Ovary (tissue), 9 donors: ENCODE measurements around the gene RAC2. TPM values are rescaled to one million over a fixed set of nuclear protein-coding genes. Genes with fewer than 3 reads are reported as not detected.

Source experiments
- DNase-seq, 5 donors: peaks; one replicate each; pipeline ENCODE4 v3.0.0-alpha.2; 2019 to 2020
- H3K27ac ChIP-seq, 2 donors: fragments of 200-600 bp; one replicate each; pipeline versions ENCODE4 v1.5.1 to v1.8.0; 2019 to 2022
- H3K27me3 ChIP-seq: fragments of 200-600 bp; one replicate; pipeline ENCODE4 v1.8.0; 2022
- H3K36me3 ChIP-seq: fragments of 200-600 bp; sonication (generic); one replicate; pipeline ENCODE4 v1.5.1; 2019
- H3K4me1 ChIP-seq: one replicate; pipeline ENCODE4 v1.8.1; 2013; ENCODE audit warnings: mild to moderate bottlenecking, moderate library complexity; ENCODE audit not compliant: insufficient read depth
- H3K4me3 ChIP-seq: fragments of 200-600 bp; sonication (generic); one replicate; pipeline ENCODE4 v1.5.1; 2017
- H3K9me3 ChIP-seq, 2 donors: fragments of 200-600 bp in 1 of 2; sonication (generic) in 1 of 2; one replicate each; pipeline versions ENCODE4 v1.5.1 to v1.8.1; 2013 to 2019; ENCODE audit warnings: mild to moderate bottlenecking in 1 of 2, moderate library complexity in 1 of 2
- CTCF ChIP-seq, 3 donors: fragments of 450-650 bp in 2 of 3; fragments of 200-600 bp in 1 of 3; IDR thresholded peaks; one replicate each; pipeline versions ENCODE4 v1.5.1 to v1.8.0; 2016 to 2022; ENCODE audit warnings: antibody characterized with exemption in 3 of 3, mild to moderate bottlenecking in 1 of 3
- EP300 ChIP-seq: sonication (generic); formaldehyde crosslinking; IDR thresholded peaks from one replicate; pipeline ENCODE4 v1.6.1; 2017; ENCODE audit warnings: antibody characterized with exemption
- POLR2A ChIP-seq: fragments of 450-650 bp; IDR thresholded peaks from one replicate; pipeline ENCODE4 v1.6.1; 2017; ENCODE audit warnings: antibody characterized with exemption, mild to moderate bottlenecking, moderate library complexity
- WGBS, 3 donors: extraction: QIAGEN DNeasy Blood & Tissue Kit in 1 of 3; methylation state at CpG; one replicate each; pipeline versions ENCODE4 v1.1.5 to v1.1.7; 2013 to 2017; 5-methylcytosine and 5-hydroxymethylcytosine counted together
- intact Hi-C, 4 donors: fragments of 100-400 bp; cut with DNase I; formaldehyde crosslinking; loops; one replicate each; pipeline versions ENCODE4 v1.11.0 to v1.15.1; 2022 to 2023
- polyA plus RNA-seq, 2 donors: library from polyadenylated mRNA; stranded (reverse); fragments of 200-250 nt in 1 of 2; fragments of 350-450 nt in 1 of 2; fragmentation: Illumina TruSeq in 1 of 2; extraction: RNeasy Lipid Tissue Mini Kit (QIAGEN cat#74804) in 1 of 2; gene quantifications; one replicate each; pipeline ENCODE4 v1.2.3, GENCODE V29; 2013 to 2014
- total RNA-seq, 7 donors: library from RNA; depleted of rRNA in 2 of 7; stranded (reverse); fragments of >200 nt in 2 of 7; fragmentation: NEBNext Ultra II Directional in 3 of 7; extraction: Animal tissue kit (Norgen Biotek cat#: 25700) in 3 of 7; gene quantifications; one replicate each; pipeline versions ENCODE4 v1.1.0 to v1.2.4, GENCODE V29; 2016 to 2023
- donor health status: DM: no; HTN: no; CAD: no; lungs with moderate emphysema.
- donor health status: DM: no; HTN: no; CAD: no.
- donor health status: Bipolar disorder and iron deficiency.
- donor health status: DM: yes; HTN: yes; CAD: no.
- donor health status: DM: no; HTN: no; CAD: no.
- donor health status: DM: yes; HTN: yes; CAD: no.

Gene RAC2
- total and polyA plus RNA-seq, 9 donors = 2.3 to 18.4 (median 6.0) TPM

GRCh38 chr22:37258753-37259401, 14.8 kb upstream of the RAC2 start:
- no peak overlapping the region for H3K27ac ChIP-seq
- H3K4me3 ChIP-seq = no peak overlapping the region
- 68 to 75% (median 69%) methylated on average over 14 of the region's 14 CpGs for WGBS, 3 donors
- H3K4me1 ChIP-seq = no peaks in the 10 kb centered on the region
- H3K27me3 ChIP-seq = no peaks in the 10 kb centered on the region
- H3K9me3 ChIP-seq = peaks cover 0 to 5% of the 10 kb centered on the region in 2 donors
- TF ChIP-seq CTCF (IDR thresholded peaks at IDR 0.05) (no peak), EP300 (no peak), POLR2A (no peak)
- H3K36me3 ChIP-seq = no peaks in the 10 kb centered on the region
- intact Hi-C loops = loop anchor here in 1 of 4 donors (10.0 kb wide), 1 partner anchor 94 kb away; no protein-coding TSS in a partner anchor
- DNase-seq = no peak

GRCh38 chr22:37258005-37258752, 14.1 kb upstream of the RAC2 start:
- no peak overlapping the region for H3K27ac ChIP-seq
- H3K4me3 ChIP-seq = no peak overlapping the region
- no peaks in the 10 kb centered on the region for H3K9me3 ChIP-seq
- DNase-seq = no peak
- H3K4me1 ChIP-seq = no peaks in the 10 kb centered on the region
- 79 to 81% (median 79%) methylated on average over 9 of the region's 9 CpGs for WGBS, 3 donors
- intact Hi-C loops = loop anchor here in 1 of 4 donors (10.0 kb wide), 1 partner anchor 93 kb away; no protein-coding TSS in a partner anchor
- no peak for TF ChIP-seq EP300
- TF ChIP-seq POLR2A = no peak
- no peak for TF ChIP-seq CTCF (IDR thresholded peaks at IDR 0.05)
- H3K36me3 ChIP-seq = no peaks in the 10 kb centered on the region
- H3K27me3 ChIP-seq = no peaks in the 10 kb centered on the region

- H3K4me1 ChIP-seq = no peaks in the 10 kb centered on the region
- WGBS, 3 donors = 67 to 74% (median 69%) methylated on average over 10 of the region's 10 CpGs
- DNase-seq = no peak
- TF ChIP-seq EP300 = no peak
- TF ChIP-seq POLR2A = no peak
- no peak for TF ChIP-seq CTCF (IDR thresholded peaks at IDR 0.05)
- no peaks in the 10 kb centered on the region for H3K9me3 ChIP-seq
- intact Hi-C loops = loop anchor here in 1 of 4 donors (10.0 kb wide), 1 partner anchor 91 kb away; no protein-coding TSS in a partner anchor
- no peak overlapping the region for H3K27ac ChIP-seq
- H3K4me3 ChIP-seq = no peak overlapping the region
- H3K36me3 ChIP-seq = no peaks in the 10 kb centered on the region
- H3K27me3 ChIP-seq = no peaks in the 10 kb centered on the region
Observed at GRCh38 chr22:37256075-37256726, 12.1 kb upstream of the RAC2 start.

GRCh38 chr22:37255558-37256006, 11.5 kb upstream of the RAC2 start:
- Histone ChIP-seq H3K9me3 (no peaks in the 10 kb centered on the region), H3K4me3 (no peak overlapping the region), H3K36me3 (no peaks in the 10 kb centered on the region), H3K27me3 (no peaks in the 10 kb centered on the region), H3K4me1 (no peaks in the 10 kb centered on the region), H3K27ac (no peak overlapping the region)
- intact Hi-C loops = loop anchor here in 1 of 4 donors (10.0 kb wide), 1 partner anchor 91 kb away; no protein-coding TSS in a partner anchor
- DNase-seq = no peak
- TF ChIP-seq EP300 (no peak), POLR2A (no peak), CTCF (IDR thresholded peaks at IDR 0.05) (no peak)
